Measurements from ENCODE around the gene CCNL2.
"Not testable (repeated sequence)": the region's sequence is repeated elsewhere in the genome, so short reads cannot be mapped to it uniquely, and the experiment has no call there.

CCNL2 gene

DNA sequence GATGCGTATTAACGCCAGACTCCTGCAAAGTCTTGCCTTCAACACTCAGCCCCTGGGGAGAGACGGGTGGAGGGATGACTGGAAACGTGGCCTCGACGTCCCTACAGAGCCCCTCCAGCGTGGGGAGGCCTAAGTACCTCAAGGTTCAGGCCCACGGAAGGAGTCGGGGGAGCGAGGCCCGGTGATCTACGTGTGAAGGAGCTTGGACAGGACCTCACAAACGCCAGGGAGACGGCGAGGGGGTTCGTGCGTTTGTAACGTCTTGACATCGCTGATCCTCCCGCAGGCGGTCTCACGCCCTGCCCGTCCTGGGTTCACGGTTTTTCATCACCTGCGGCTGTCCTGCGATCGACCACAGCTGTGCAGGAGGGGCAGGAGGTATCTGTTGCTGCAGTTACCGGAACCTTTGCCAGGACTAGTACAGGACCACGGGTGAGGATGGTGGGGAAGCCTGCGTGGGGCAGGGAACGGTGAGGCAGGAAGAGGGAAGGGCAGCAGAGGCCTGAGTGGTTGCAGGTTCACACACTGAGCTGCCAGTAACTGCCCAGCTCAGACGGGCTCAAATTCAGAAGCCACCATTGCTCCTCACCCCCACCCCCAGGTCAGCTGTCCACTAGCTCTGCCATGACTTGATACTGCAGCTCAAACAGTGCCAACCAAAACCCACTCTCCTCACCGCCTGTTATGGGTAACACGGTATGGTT, 889 bp upstream of the CCNL2 start:
- DNase-seq (ENCODE audit: low read depth) = no peak

- DNase-seq (ENCODE audit: low read depth) = no peak
These were observed 403 bp downstream of the CCNL2 start for GRCh38 chr1:1398677-1399186.

GRCh38 chr1:1397839-1398523, 1.2 kb downstream of the CCNL2 start:
- no peak for DNase-seq (ENCODE audit: low read depth)

GRCh38 chr1:1395166-1395565, 4.0 kb downstream of the CCNL2 start:
- no peak for DNase-seq (ENCODE audit: low read depth)

DNA sequence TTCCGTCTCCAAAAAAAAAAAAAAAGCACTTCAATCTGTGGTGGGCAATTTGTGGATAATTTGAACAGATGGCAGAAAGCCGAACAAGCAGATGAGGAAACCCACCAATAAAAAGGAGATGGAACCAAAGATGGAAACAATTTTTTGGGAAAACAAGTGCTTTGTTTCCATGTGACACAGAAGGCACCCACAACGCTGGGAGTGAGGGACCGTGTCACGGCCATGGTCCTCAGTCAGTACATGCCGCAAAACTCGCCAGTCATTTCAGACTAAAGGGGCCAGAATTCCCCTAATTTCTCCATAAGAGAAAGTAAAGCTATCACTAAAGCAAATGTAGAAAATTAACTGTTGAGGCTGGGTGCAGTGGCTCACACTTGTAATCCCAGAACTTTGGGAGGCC, 5.0 kb downstream of the CCNL2 start:
- no peak for DNase-seq (ENCODE audit: low read depth)

DNA sequence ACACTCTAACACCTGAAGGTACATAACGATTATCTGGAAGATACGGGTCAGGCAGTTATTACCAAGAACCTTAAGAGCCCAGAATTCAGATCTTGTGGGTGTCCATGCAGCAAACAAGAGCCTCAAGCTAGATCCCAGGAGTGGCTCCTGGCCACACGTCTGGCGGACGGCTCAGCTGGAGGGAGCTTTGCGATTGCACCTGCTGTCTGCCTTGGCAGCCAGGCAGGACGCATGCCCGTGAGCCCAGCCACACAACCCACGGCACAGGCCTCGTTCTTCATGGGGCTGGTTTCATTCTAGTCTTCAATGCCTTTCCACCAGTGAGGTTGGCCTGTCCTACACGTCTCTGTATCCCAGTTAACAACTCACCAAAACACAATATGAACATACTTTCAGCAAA, 5.7 kb downstream of the CCNL2 start:
- no peak for DNase-seq (ENCODE audit: low read depth)

DNA sequence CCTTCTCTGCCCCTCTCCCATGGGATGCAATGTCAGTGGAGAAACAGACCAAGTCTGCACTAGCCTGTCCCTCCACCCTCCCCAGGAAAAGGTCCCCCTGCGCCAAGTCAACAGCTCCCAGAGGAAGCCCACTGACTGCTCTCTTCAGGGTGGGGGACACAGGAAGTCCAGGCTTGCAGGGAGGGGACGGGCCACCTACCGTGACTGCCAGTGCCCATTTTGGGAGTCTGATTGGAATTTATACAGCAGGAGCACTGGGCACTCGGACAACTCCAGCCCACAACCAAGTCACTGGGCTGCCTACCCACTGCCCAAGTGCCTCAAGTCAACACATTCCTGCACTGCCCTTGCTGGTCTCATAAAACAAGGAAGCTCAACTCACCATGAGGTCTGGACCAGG, 6.1 kb downstream of the CCNL2 start:
- no peak for DNase-seq (ENCODE audit: low read depth)

DNA sequence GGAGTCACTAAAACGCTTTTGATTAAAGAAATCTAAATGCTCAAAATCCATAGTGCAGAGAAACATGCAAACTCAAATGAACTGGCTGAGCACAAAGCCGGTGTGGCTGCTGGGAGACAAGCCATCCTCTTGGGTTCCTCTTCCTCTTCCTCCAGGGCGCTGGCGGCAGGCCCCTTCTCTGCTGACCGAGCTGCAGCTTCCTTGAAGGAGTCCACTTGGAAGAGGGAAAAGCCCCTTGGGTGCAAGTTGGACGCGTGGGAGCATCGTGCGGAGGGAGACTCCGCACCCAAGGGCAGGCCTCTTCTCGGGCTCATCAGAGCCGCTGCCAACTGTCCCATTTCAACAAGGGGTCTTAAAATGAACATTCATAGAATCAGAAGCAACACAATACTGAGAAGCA, 7.9 kb downstream of the CCNL2 start:
- DNase-seq (ENCODE audit: low read depth) = no peak

GRCh38 chr1:1390675-1391074, 8.5 kb downstream of the CCNL2 start:
- no peak for DNase-seq (ENCODE audit: low read depth)

DNA sequence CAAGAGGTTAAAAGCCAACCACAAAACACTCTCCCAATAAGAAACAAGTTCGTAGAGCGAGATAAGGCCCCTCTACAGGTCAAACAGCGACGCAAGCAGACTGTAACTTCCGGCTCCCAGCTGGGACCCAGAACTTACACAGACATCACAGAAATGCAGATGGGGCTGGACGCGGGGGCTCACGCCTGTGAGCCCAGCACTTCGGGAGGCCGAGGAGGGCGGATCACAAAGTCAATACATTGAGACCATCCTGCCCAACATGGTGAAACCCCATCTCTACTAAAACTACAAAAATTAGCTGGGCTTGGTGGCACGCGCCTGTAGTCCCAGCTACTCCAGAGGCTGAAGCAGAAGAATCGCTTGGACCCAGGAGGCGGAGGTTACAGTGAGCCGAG, 11.1 kb downstream of the CCNL2 start:
- DNase-seq (ENCODE audit: low read depth) = no peak

GRCh38 chr1:1387098-1388077, 11.7 kb downstream of the CCNL2 start:
- DNase-seq (ENCODE audit: low read depth) = no peak

- DNase-seq (ENCODE audit: low read depth) = no peak
These were observed 13.2 kb downstream of the CCNL2 start for GRCh38 chr1:1385931-1386330.

- DNase-seq (ENCODE audit: low read depth) = not testable (repeated sequence)
These were observed 13.8 kb downstream of the CCNL2 start for GRCh38 chr1:1385339-1385738.

DNA sequence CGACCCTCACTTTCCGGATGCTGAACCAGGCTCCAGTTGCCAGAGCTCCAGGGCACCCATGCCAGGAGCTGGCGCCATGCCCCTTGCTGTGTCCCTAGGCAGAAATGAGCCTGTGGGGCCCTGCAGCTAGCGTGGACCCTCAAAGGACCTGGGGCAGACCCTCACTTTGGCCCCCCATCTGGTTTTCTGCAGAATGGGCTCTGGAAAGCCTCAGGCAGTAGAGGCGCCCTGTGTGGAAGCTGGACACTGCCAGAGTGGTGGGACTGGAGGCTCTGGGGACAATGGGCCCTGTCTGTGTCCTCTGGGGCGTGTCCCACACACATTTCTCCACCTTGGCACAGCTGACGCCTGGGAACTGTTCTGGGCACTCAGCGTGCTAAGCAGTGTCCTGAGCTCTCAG, 17.8 kb downstream of the CCNL2 start:
- DNase-seq (ENCODE audit: low read depth) = no peak

- DNase-seq (ENCODE audit: low read depth) = no peak
These were observed 18.3 kb downstream of the CCNL2 start for GRCh38 chr1:1380860-1381259.

GRCh38 chr1:1377540-1378205, 21.5 kb downstream of the CCNL2 start:
- DNase-seq (ENCODE audit: low read depth) = no peak

DNA sequence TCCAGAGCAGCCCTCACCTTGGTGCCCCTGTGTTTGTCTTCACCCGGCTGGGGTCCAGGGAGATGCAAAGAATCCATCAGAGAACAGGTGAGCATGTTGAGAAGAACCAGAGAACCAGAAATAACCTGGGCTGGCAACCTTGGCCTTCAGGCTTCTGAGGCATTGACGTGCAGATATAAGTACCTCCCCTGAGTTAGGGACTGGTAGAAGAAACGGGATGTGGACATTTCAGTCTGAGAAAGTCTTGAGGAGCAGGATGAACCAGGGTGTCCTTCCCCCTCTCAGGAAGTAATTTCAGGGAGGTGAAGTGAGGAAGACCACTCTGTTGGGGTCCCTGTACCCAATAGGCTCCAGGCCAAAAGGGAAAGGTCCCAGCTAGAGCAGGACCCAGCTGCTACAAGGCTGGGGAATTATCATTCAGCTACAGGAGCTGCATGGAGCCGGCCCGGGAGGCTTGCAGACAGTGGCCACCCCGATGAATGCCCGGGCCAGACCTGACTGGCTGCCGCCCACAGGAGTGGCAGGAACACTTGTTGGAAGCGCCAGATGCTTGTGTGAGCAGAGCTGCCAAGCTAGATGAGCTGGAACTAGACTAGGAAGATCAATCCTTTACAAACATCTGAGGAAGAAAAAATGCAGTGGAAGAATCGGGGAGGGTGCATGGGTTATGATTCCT, 22.4 kb downstream of the CCNL2 start:
- DNase-seq (ENCODE audit: low read depth) = no peak

GRCh38 chr1:1374929-1375662, 24.0 kb downstream of the CCNL2 start, which contains the start of gene AURKAIP1:
AURKAIP1 (minus strand) TSS chr1:1375207; CDS start chr1:1374756, 451 bp downstream.
- DNase-seq (ENCODE audit: low read depth) = peak; percentile 98

- no peak for DNase-seq (ENCODE audit: low read depth)
These were observed 24.6 kb downstream of the CCNL2 start for GRCh38 chr1:1374589-1374928.

GRCh38 chr1:1373815-1374588, 25.1 kb downstream of the CCNL2 start:
- DNase-seq (ENCODE audit: low read depth) = no peak

Measured in GM04503 (cell line).